ENCODE data around the gene ITPR1.
A peak's percentile ranks its signal among the peaks of the same experiment; 100 is the strongest.

The ITPR1 gene

DNA sequence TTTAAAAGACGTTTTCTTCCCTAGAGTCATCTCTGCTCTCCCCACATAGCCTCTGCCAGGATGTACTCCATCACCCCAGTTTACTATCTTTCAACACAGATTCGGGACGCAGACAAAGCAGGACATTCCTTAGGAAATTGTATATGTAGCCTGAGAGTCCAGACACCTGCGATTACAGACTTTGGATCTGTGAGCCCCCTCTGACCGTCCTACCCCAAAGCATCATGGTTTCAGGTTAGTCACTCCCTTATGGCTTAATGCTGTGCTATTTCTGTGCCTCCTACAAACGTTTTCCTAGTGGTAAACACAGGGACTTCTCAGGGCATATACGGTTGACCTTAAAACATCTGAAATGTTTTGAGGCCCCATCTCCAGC, 252.1 kb downstream of the ITPR1 start:
- no peak for DNase-seq (ENCODE audit: low spot score)

- no peak for DNase-seq (ENCODE audit: low spot score)
These were observed 253.3 kb downstream of the ITPR1 start for GRCh38 chr3:4746241-4746958.

- no peak for DNase-seq (ENCODE audit: low spot score)
These were observed 255.0 kb downstream of the ITPR1 start for GRCh38 chr3:4748127-4748526.

- peak; percentile 18 for DNase-seq (ENCODE audit: low spot score)
These were observed 255.7 kb downstream of the ITPR1 start for GRCh38 chr3:4748701-4749378.

GRCh38 chr3:4749567-4750002, 256.4 kb downstream of the ITPR1 start:
- DNase-seq (ENCODE audit: low spot score), result no peak

DNA sequence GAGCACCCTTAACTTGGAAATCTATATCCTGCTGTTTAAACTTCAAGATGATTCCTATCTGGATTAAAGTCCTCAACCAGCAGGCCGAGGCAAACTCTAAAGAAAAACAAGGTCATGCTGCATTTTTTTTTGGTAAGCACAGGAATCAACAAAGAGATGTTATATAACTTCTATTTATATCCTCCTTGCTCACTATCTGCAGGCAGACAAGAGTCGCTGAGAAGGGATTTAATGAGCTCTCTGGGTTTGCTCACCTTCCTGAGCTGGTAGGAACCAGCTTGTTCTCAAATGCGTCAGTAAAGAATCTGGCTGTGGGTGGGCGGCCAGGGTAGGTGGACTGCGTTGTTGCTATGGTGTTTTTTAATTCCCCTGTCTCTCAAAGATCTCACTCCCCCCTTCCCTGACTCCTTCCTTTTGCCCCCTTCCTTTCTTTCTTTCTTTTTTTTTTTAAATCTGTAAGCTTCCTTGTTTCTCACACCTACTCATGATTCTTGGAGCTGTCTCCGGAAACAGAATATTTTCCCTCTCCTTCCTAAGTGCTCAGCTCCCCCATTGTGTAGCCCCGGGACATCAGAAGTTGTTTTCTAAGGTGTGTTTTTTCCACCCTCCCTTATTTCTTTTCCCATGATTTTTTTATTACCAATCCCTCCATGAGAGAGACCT, 257.3 kb downstream of the ITPR1 start:
- DNase-seq (ENCODE audit: low spot score), result no peak

- peak; percentile 29 for DNase-seq (ENCODE audit: low spot score)
These were observed 257.9 kb downstream of the ITPR1 start for GRCh38 chr3:4751029-4751501.

- DNase-seq (ENCODE audit: low spot score), result no peak
These were observed 258.5 kb downstream of the ITPR1 start for GRCh38 chr3:4751502-4752101.

GRCh38 chr3:4752201-4753072, 259.3 kb downstream of the ITPR1 start:
- no peak for DNase-seq (ENCODE audit: low spot score)

DNA sequence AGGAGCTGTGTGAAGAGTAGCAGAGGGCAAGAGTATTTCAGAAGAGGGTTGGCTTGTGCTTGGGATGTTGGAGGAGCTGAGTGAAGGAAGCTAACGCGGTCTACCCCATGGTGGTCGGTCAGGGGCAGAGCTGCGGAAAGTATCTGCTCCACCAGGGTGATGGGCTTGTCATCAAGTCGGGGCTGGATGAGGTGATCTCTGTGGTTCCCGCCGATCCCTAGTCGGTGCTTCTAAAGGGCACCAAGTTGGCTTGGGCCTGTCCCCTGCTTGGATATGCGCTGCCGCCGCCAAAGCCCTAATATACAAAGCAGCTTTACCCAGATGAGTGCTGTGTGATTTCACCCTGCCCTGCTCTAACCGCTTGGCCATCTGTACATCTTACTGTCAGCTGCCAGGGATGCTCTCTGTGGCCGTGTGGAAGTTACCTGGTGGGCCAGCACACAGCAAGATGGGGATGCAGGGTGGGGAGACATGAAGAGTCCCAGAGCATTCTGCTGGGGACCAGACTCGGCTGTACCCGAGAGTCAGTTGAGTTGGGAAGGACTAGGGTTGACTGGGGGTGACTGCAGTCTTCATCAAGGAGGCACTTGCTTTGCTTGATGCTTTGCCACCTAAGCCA, 260.0 kb downstream of the ITPR1 start:
- DNase-seq (ENCODE audit: low spot score), result no peak

DNA sequence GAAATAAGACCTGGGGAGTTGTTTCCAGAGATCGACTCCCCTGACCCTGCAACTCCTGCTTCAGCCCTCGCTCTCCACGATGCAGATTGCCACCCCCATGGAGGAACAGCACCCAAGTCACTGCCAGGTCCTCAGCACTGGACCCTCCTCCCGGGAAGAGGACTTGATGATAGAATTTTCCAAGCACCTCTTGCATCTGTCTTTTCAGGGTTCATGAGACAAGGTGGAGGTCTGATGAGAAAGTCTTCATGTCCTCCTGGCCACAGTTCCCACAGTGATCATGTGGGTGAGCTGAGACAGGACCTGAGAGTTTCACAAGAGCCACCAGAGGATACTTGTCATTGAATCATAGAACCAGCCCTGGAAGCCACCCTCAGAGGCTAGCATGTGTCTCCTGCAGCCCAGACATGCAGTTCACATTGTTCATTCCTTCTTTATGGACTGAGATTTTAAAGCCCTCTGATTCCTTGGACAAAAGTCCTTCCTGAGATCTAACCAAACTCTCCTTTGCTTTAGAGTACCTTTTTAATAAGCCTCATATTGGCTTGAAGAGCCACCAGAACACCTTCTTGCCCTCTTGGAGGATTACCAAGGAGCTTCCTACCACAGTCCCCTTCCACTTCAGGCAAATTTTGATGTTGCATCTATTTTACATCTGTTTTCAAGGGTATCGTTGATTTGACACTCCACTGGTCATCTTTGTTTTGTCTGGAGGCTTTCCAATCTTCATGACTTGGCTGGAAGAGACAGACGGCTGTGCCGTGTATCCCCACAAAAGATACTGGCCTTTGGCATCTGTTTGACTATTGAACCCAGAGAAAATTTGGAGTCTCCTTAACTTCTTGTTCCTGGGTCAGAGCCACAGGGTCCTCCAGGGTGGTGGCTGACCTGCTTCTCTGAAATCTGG, 261.3 kb downstream of the ITPR1 start:
- no peak for DNase-seq (ENCODE audit: low spot score)

GRCh38 chr3:4755566-4755965, 262.4 kb downstream of the ITPR1 start:
- DNase-seq (ENCODE audit: low spot score), result no peak

DNA sequence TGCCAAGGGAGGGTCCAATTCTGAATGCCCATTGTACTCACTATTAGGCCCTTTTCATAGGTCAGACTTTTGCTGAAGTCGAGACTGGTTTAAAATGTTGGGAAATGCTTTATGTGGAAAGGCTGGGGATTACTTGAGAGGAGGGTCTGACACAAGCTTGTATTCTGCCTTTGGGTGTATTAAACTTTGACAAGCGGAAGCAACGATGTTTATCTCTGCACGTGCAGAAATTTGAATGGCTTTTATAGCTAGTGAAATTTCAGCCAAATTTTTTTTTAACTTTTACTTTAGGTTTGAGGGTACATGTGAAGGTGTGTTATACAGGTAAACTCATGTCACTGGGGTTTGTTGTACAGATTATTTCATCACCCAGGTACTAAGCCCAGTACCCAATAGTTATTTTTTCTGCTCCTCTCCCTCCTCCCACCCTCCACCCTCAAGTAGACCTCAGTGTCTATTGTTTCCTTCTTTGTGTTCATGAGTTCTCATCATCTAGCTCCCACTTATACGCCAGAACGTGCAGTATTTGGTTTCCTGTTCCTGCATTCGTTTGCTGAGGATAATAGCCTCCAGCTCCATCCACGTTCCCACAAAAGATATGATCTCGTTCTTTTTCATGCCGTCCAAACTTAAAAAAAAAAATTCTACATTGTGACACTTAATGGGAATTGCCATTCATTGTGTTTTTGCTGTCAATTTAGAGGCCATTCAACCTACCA, 263.1 kb downstream of the ITPR1 start:
- DNase-seq (ENCODE audit: low spot score), result no peak

- DNase-seq (ENCODE audit: low spot score), result no peak
These were observed 263.9 kb downstream of the ITPR1 start for GRCh38 chr3:4756855-4757574.

DNA sequence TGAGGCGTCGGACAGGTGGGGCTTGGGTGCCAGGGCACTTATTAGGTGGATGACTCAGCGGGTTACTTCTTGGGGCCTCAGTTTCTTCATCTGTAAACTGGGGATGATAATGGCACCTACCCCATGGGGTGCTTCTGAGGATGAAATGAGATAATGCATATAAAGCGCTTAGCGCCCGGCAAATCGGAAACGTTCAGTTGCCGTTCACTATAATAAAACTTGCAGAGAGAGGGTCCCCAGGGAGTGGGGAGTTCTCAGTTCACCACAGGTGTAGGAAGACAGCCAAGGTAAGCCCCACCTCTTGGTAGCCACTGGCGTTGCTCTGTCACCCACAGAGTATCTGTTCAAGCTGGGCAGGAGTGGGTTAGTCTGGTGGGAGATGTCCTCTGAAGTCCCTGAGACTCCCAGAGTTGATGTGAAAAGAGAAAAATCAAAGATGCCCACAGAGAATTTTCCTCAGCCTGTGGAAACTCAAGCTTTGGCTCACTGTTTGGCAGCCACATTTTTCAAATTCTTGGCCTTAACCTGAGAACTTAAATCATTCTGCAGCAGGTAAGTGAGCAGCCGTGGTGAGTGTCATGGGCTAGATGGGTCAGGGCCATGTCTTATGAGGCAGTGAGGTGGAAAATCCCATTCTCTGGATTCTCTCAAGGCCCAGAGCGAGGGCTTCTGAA, 264.6 kb downstream of the ITPR1 start:
- no peak for DNase-seq (ENCODE audit: low spot score)

GRCh38 chr3:4758249-4758860, 265.2 kb downstream of the ITPR1 start:
- no peak for DNase-seq (ENCODE audit: low spot score)

DNA sequence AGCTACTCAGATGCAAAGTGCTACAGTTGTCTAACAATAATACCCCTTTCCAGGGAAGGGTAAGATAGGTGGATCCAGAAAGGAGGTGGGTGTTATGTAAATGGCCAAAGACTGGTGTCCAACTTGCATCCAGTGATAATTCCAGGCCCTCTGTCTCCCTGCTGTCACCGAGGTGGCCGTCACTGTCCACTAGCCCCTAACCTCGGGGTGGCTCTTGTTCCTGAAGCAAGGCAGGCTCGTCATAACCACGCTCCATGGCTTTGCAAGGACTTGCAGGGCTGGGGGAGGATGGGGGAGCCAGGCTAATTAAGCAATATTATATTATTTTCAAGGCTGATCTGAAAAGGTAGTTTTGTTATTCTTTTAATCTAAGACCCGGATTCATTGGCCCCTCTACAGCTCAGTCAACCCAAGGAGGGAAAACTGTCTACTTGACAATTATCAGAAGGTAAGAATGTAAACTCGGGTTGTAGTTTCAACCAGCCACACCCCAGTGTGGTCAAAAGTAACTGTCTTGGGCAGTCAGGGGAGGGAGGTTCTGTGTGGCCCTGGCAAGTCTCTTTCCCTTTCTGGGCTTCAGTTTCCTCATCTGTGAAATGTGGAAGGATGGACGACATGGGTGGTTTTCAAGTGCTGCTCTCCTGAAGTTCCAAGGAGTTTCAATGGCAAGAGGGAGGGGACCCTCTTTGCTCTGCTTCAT, 266.0 kb downstream of the ITPR1 start:
- no peak for DNase-seq (ENCODE audit: low spot score)
